ENCODE results near the gene KIF1A. TPM values are rescaled to one million over a fixed set of nuclear protein-coding genes. Genes with fewer than 3 reads are reported as not detected.

KIF1A gene, protein sequence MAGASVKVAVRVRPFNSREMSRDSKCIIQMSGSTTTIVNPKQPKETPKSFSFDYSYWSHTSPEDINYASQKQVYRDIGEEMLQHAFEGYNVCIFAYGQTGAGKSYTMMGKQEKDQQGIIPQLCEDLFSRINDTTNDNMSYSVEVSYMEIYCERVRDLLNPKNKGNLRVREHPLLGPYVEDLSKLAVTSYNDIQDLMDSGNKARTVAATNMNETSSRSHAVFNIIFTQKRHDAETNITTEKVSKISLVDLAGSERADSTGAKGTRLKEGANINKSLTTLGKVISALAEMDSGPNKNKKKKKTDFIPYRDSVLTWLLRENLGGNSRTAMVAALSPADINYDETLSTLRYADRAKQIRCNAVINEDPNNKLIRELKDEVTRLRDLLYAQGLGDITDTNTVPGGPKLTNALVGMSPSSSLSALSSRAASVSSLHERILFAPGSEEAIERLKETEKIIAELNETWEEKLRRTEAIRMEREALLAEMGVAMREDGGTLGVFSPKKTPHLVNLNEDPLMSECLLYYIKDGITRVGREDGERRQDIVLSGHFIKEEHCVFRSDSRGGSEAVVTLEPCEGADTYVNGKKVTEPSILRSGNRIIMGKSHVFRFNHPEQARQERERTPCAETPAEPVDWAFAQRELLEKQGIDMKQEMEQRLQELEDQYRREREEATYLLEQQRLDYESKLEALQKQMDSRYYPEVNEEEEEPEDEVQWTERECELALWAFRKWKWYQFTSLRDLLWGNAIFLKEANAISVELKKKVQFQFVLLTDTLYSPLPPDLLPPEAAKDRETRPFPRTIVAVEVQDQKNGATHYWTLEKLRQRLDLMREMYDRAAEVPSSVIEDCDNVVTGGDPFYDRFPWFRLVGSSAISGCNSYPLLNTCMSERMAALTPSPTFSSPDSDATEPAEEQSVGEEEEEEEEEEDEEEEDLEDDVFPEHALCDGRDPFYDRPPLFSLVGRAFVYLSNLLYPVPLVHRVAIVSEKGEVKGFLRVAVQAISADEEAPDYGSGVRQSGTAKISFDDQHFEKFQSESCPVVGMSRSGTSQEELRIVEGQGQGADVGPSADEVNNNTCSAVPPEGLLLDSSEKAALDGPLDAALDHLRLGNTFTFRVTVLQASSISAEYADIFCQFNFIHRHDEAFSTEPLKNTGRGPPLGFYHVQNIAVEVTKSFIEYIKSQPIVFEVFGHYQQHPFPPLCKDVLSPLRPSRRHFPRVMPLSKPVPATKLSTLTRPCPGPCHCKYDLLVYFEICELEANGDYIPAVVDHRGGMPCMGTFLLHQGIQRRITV (N-terminal part only)
- total RNA-seq: 100 to 1,000 TPM in 5 of 8 experiments, 1 to 10 TPM in 2, under 1 TPM in 1; 0.36 to 180 (median 118) TPM

DNA sequence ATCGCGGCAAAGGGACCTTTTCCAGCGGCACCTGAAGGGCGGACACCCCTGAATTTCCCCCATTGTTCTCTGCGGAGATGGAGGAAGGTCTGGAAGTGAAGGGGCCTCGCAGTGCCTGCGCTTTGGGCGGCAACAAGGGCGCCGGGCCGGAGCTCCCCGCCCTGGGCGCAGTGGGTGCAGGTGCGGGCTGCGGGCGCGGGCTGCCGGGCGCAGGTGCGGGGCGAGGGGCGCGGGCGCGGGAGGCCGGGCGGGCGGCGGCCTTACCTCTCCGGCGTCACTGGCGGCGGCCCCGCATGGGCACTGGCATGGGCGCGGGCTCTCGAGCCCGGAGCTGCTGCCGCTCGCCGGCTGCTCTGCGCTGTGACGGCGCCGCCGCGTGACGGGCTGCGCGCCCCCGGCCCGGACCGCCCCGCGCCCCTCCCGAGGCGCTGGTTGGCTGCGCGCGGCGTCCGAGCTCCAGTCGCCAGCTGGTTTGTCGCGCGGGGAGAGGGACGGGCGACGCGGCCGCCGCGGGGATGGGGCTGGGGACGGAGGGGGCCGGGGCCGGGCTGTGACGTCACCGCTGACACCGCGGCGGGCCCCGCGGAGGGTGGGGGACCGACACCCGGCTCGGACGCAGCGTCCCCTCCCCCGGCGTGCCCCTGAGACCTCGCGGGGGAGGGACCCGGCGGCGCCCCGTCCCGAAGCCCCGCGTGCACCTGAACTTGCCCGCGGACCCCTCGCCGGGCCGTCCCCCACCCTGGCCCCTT lies at the start of gene KIF1A:
Gene KIF1A (minus strand): TSS at position 362 of the 749 bp plus-strand sequence. CDS start 22,467 bp downstream, outside the sequence.
- Histone ChIP-seq H3K27ac (peak within 1 kb of the TSS; percentile 92 to 98), H3K4me3 (peak within 1 kb of the TSS; percentile 64 to 90 (median 86)), H3K4me1 (replicated peaks in 1 of 2) (peaks cover 16 to 20% of the 10 kb centered on the region in 2 donors)
- peak in 6 of 8 experiments; percentile 66 to 89 (median 70) for ATAC-seq (replicated peaks in 6 of 8)
- in situ Hi-C loops (cut with MboI; ENCODE audit: low pct_unique_long_range_greater_than_20kb in 2 of 9, low sequenced_read_pairs in 9 of 9, unreplicated experiment in 9 of 9): no loop called here
- 0% methylated on average over 1 of the region's 104 CpGs; no CpG with 5 or more reads in 9 of the 10 experiments for WGBS, 10 experiments

DNA sequence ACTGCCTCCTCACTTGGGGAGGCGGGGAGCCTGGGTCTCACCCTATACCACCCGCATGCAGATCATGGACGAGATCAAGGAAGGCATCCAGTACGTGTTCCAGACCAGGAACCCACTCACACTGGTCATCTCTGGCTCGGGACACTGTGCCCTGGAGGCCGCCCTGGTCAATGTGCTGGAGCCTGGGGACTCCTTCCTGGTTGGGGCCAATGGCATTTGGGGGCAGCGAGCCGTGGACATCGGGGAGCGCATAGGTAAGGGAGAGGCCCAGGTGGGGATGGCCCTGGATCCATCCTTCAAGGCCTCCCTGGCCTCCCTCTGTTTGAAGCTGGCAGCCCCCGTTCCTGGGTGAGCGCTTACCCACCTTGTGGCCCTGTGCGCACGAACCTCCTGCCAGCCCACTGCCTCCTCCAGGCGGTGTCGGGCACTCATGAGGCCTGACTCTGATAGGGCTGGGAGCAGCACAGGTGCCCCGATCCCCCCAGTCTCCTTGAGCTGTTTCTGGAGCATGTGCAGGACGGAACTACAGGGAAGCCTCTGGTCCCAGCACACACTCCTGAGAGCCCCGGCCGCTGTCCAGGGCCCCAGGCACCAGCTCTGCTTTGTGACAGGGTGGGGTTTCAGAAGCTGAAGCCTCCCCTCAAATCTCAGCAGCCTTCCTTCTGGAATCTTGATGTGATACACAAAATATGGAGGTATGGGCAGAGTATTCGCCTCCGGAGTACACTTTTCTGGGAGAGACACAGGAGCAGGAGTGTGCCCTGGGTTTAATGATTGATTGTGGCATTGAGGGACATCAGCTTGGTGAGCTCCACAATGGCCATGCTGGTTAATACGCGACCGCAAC lies 49.3 kb upstream of the KIF1A start:
- in situ Hi-C loops (cut with MboI; ENCODE audit: low pct_unique_long_range_greater_than_20kb in 2 of 9, low sequenced_read_pairs in 9 of 9, unreplicated experiment in 9 of 9): loop anchor here in 1 of 9 experiments (25.0 kb wide), 1 partner anchor 343 kb away; no protein-coding TSS in a partner anchor
- H3K27ac ChIP-seq: no peak overlapping the region
- 41 to 86% (median 83%) methylated on average over 2 to 16 of the region's 25 CpGs; no CpG with 5 or more reads in 5 of the 10 experiments for WGBS, 10 experiments
- ATAC-seq (replicated peaks in 6 of 8): no peak
- H3K4me3 ChIP-seq: no peak overlapping the region
- H3K4me1 ChIP-seq (replicated peaks in 1 of 2): no peaks in the 10 kb centered on the region

DNA sequence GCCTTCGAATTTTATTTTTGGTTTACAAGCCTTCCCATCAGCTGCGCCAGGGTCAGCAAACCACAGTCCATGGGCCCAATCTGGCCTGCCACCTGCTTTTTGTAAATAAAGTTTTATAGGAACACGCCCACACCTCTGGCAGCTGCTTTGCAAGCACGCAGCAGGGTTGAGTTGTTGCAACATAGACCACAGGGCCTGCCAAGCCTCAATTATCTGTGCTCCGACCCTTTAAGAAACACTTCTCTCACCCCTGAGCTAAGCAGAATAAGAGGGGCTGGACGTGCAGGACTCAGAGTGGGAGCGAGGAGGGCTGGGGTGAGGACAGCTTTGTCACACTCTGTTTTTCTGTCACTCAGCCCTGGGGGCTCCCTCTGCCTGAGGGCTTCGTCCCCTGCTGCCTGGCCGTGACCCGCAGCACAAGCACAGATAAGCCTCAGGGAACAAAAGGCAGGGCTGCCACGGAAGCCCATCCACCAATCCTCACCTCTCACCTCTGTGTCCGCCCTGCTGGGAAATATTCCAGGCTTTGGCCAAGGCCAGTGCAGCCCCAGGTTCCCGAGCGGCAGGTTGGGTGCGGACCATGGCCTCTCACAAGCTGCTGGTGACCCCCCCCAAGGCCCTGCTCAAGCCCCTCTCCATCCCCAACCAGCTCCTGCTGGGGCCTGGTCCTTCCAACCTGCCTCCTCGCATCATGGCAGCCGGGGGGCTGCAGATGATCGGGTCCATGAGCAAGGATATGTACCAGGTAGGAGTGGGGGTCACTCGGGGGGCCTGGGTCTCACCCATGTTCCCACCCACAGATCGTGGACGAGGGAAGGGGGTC lies 48.5 kb upstream of the KIF1A start, which contains the start of gene AGXT:
Gene AGXT (plus strand): TSS at position 539 of the 823 bp plus-strand sequence. CDS start 42 bp downstream, at position 581.
- Histone ChIP-seq H3K27ac (no peak within 1 kb of the TSS), H3K4me1 (replicated peaks in 1 of 2) (no peaks in the 10 kb centered on the region), H3K4me3 (no peak within 1 kb of the TSS)
- WGBS, 10 experiments: 21 to 100% (median 38%) methylated on average over 1 to 15 of the region's 21 CpGs; no CpG with 5 or more reads in 5 of the 10 experiments
- in situ Hi-C loops (cut with MboI; ENCODE audit: low pct_unique_long_range_greater_than_20kb in 2 of 9, low sequenced_read_pairs in 9 of 9, unreplicated experiment in 9 of 9): loop anchor here in 1 of 9 experiments (25.0 kb wide), 1 partner anchor 344 kb away; no protein-coding TSS in a partner anchor
- peak in 1 of 8 experiments; percentile 27 for ATAC-seq (replicated peaks in 6 of 8)

DNA sequence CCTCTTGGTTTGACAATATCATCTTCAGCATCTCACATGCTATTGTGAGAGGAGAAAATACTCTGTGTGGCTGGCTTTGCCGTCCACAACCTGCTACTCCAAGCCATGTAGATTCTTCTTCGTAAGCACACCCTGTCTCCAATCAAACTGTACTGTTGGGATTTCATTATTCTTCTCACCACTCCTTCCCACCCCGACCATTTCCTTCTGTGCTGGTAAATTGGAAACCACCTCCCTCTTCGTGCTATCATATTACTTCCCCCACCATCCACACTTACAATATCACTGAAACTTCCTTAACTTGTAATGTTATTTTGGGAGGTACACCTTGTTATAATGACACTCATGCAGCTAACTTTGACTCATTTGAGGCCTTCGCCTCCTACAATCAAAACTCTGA lies 45.4 kb upstream of the KIF1A start:
- in situ Hi-C loops (cut with MboI; ENCODE audit: low pct_unique_long_range_greater_than_20kb in 2 of 9, low sequenced_read_pairs in 9 of 9, unreplicated experiment in 9 of 9): loop anchor here in 1 of 9 experiments (25.0 kb wide), 1 partner anchor 347 kb away; no protein-coding TSS in a partner anchor
- no peak for ATAC-seq (replicated peaks in 6 of 8)
- no peak overlapping the region for H3K4me3 ChIP-seq
- no peak overlapping the region for H3K27ac ChIP-seq
- 50 to 94% (median 70%) methylated on average over 2 to 5 of the region's 5 CpGs; no CpG with 5 or more reads in 3 of the 10 experiments for WGBS, 10 experiments
- H3K4me1 ChIP-seq (replicated peaks in 1 of 2): no peaks in the 10 kb centered on the region

DNA sequence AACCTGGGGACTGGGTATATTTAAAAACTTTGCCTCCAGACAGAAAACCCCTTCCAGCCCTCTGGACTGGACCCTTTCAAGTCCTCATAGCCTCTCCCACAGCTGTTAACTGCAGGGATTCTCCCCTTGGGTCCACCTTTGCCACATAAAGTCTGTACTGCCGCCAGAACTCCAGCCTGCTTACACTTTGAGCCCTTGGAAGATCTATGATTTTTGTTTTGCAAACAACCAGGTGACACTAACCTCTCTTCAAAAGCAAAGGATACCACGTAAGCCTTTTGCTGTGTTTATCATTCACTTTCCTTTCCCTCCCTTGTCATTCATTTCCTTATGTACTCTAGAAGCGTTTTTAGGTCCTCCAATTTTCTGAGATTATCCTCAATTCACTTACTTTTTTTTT lies 44.5 kb upstream of the KIF1A start:
- H3K4me1 ChIP-seq (replicated peaks in 1 of 2): no peaks in the 10 kb centered on the region
- WGBS, 10 experiments: 42 to 100% (median 57%) methylated on average over 1 to 3 of the region's 3 CpGs
- in situ Hi-C loops (cut with MboI; ENCODE audit: low pct_unique_long_range_greater_than_20kb in 2 of 9, low sequenced_read_pairs in 9 of 9, unreplicated experiment in 9 of 9): loop anchor here in 1 of 9 experiments (25.0 kb wide), 1 partner anchor 348 kb away; no protein-coding TSS in a partner anchor
- no peak overlapping the region for H3K4me3 ChIP-seq
- no peak overlapping the region for H3K27ac ChIP-seq
- ATAC-seq (replicated peaks in 6 of 8): no peak

DNA sequence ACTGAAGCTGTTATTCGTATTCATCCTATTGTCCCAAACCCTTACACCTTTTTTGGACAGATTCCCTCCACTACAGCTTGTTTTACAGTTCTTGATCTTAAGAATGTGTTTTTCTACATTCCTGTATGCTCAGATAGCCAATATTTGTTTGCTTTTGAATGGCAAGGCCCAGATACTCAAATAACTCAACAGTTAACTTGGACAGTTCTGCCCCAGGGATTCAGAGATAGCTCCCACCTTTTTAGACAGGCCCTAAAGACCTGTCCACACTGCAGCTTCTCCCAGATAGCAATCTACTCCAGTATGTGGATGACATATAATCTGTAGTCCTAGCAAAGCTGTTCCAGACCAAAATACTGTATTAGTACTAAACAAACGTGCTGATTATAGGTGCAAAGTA lies 41.5 kb upstream of the KIF1A start:
- Histone ChIP-seq H3K4me3 (no peak overlapping the region), H3K4me1 (replicated peaks in 1 of 2) (peaks cover 0 to 3% of the 10 kb centered on the region in 2 donors), H3K27ac (no peak overlapping the region)
- no peak for ATAC-seq (replicated peaks in 6 of 8)
- 0 to 100% (median 52%) methylated on average over 1 to 2 of the region's 2 CpGs; no CpG with 5 or more reads in 3 of the 10 experiments for WGBS, 10 experiments
- in situ Hi-C loops (cut with MboI; ENCODE audit: low pct_unique_long_range_greater_than_20kb in 2 of 9, low sequenced_read_pairs in 9 of 9, unreplicated experiment in 9 of 9): loop anchor here in 1 of 9 experiments (25.0 kb wide), 1 partner anchor 351 kb away; no protein-coding TSS in a partner anchor

DNA sequence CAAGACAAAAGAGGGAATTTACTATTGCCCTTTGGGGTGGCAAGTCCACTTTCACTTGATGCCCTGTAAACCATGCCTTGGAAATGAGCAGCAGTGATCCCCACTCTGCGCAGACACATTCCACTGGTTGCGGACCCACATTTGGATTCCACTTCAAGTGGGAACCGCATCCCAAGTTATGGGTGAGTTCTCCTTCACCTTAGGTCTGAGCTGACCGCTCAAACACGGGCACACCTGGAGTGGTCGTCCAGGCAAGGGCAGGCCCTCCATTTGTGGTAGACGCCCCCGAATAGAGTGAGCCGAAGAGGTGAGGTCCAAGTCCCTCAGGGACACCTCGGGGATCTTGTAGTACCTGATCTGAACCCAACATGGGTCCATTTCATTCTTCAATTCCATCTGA lies 38.9 kb upstream of the KIF1A start:
- ATAC-seq (replicated peaks in 6 of 8): no peak
- peaks cover 0 to 3% of the 10 kb centered on the region in 2 donors for H3K4me1 ChIP-seq (replicated peaks in 1 of 2)
- in situ Hi-C loops (cut with MboI; ENCODE audit: low pct_unique_long_range_greater_than_20kb in 2 of 9, low sequenced_read_pairs in 9 of 9, unreplicated experiment in 9 of 9): loop anchor here in 1 of 9 experiments (25.0 kb wide), 1 partner anchor 353 kb away; no protein-coding TSS in a partner anchor
- 0 to 100% (median 86%) methylated on average over 1 to 9 of the region's 10 CpGs; no CpG with 5 or more reads in 3 of the 10 experiments for WGBS, 10 experiments
- no peak overlapping the region for H3K27ac ChIP-seq
- no peak overlapping the region for H3K4me3 ChIP-seq

DNA sequence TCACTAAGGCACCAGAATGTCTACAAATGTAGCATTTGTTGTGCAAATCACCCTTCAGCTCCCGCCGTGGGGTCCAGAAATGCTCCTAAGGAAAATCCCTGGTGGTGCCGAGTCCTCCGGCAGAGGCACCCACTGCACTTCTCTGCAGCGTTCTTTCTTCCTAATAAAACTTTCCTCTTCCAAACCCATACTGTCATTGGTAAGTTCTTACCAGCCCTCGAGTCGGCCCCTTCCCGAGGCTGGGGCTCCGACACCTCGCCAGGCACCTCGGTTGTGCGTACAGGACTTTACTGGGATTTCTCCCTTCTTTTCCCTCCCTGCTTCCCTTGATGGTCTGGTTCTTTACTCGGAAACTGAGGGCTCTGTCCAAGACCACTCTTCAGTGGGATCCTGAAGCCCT lies 38.3 kb upstream of the KIF1A start:
- ATAC-seq (replicated peaks in 6 of 8): no peak
- WGBS, 10 experiments: 45 to 100% (median 73%) methylated on average over 2 to 11 of the region's 13 CpGs; no CpG with 5 or more reads in 1 of the 10 experiments
- in situ Hi-C loops (cut with MboI; ENCODE audit: low pct_unique_long_range_greater_than_20kb in 2 of 9, low sequenced_read_pairs in 9 of 9, unreplicated experiment in 9 of 9): loop anchor here in 1 of 9 experiments (25.0 kb wide), 1 partner anchor 354 kb away; no protein-coding TSS in a partner anchor
- Histone ChIP-seq H3K4me1 (replicated peaks in 1 of 2) (peaks cover 0 to 3% of the 10 kb centered on the region in 2 donors), H3K27ac (no peak overlapping the region), H3K4me3 (no peak overlapping the region)

DNA sequence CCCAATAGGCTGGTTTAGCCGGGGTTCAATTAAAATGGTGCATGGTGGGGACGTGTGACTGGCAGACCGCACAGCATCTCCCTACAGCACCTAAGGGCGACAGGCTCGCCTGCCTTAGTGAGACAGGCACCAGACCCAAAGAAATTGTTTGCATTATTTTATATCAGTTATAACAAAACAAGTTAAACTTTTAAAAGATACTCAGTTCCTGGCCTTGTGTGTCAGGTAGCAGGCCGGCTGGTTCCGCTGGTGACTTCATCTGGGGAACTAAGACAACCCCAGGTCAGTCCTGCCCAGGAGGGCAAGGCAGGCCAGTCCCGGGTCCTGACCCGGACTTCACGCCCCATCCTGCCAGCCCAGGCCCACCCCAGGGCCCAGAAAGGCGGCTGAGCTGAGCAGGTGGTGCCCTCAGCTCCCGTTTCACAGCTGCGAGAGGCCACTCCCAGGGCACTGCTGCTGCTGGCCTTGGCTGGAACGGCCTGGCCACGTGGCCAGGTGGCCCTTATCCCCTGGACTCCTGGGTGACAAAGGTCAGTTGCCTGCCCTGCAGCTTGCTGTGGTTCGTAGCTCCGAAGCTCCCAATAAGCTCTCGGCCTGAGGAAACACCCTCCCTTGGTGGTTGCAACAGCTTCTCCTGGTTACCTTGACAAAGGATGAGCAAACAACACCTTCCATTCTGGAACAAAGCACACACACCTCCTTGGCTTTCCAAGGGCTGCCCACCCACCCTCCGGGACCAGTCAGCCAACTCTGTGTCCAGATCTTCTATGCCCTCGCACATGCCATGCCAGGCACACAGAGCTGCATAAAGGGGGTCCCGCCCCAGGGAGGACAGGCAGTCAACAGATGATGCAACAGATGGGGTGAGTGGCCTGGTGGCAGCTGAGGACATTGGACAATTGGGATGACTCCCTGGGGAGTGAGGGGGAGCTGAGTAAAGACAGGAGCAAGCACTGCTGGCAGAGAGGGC lies 37.3 kb upstream of the KIF1A start:
- in situ Hi-C loops (cut with MboI; ENCODE audit: low pct_unique_long_range_greater_than_20kb in 2 of 9, low sequenced_read_pairs in 9 of 9, unreplicated experiment in 9 of 9): loop anchor here in 1 of 9 experiments (25.0 kb wide), 1 partner anchor 355 kb away; no protein-coding TSS in a partner anchor
- ATAC-seq (replicated peaks in 6 of 8): peak in 1 of 8 experiments; percentile 13
- H3K4me3 ChIP-seq: no peak overlapping the region
- H3K4me1 ChIP-seq (replicated peaks in 1 of 2): peaks cover 0 to 3% of the 10 kb centered on the region in 2 donors
- WGBS, 10 experiments: 60 to 100% (median 81%) methylated on average over 1 to 3 of the region's 21 CpGs; no CpG with 5 or more reads in 6 of the 10 experiments
- no peak overlapping the region for H3K27ac ChIP-seq
